Activated T-cell treated with anti-CD3 and anti-CD28 coated beads, Interleukin-2, amount 50 U/mL, for 4 hours (primary cell): ENCODE data around the gene HAT1. TPM values are rescaled to one million over a fixed set of nuclear protein-coding genes. Genes with fewer than 3 reads are reported as not detected.

Experiments
- ATAC-seq, 2 donors: fragments of 200-7000 bp; cut with Tn5 transposase; one replicate each; pipeline ENCODE4 v1.10.0; 2021
- DNase-seq: peaks from one replicate; pipeline ENCODE4 v3.0.0-alpha.2; 2020
- H3K27me3 Mint-ChIP-seq: one replicate; pipeline ENCODE4 v1.8.0; 2021; ENCODE audit warnings: low read depth, mixed read lengths
- H3K36me3 Mint-ChIP-seq: one replicate; pipeline ENCODE4 v1.8.0; 2022; ENCODE audit warnings: mixed read lengths; ENCODE audit not compliant: insufficient read depth
- H3K4me1 Mint-ChIP-seq: one replicate; pipeline ENCODE4 v1.8.0; 2021; ENCODE audit warnings: low read depth, mixed read lengths
- H3K4me3 Mint-ChIP-seq: one replicate; pipeline ENCODE4 v1.8.0; 2021; ENCODE audit warnings: mild to moderate bottlenecking, moderate library complexity, mixed read lengths
- H3K9me3 Mint-ChIP-seq: one replicate; pipeline ENCODE4 v1.8.0; 2021; ENCODE audit warnings: mixed read lengths
- total RNA-seq, 3 donors: library from RNA; stranded (reverse); gene quantifications; one replicate each; pipeline ENCODE4 v1.2.1, GENCODE V29; 2021

HAT1 gene
- total RNA-seq, 3 donors from 2014 or later = 75.7 to 77.6 (median 76.6) TPM

DNA sequence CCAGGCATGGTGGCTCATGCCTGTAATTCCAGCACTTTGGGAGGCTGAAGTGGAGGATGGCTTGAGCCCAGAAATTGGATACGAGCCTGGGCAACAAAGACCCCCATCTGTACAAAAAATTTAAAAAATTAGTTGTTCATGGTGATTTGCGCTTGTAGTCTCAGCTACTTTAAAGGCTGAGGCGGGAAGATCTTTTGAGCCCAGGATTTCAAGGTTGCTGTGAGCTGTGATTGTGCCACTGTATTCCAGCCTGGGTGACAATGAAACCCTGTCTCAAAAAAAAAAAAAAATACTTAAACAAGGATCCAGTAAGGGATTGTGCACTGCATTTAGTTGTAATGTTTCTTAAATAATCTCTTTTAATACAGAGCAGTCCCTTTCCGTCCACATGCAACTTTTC, 21.6 kb downstream of the HAT1 start:
- DNase-seq = no peak
- Mint-ChIP-seq H3K4me1 (peaks cover 9% of the 10 kb centered on the region), H3K27me3 (no peaks in the 10 kb centered on the region), H3K36me3 (peaks cover 14% of the 10 kb centered on the region), H3K9me3 (no peaks in the 10 kb centered on the region), H3K4me3 (no peak overlapping the region)
- no peak for ATAC-seq

DNA sequence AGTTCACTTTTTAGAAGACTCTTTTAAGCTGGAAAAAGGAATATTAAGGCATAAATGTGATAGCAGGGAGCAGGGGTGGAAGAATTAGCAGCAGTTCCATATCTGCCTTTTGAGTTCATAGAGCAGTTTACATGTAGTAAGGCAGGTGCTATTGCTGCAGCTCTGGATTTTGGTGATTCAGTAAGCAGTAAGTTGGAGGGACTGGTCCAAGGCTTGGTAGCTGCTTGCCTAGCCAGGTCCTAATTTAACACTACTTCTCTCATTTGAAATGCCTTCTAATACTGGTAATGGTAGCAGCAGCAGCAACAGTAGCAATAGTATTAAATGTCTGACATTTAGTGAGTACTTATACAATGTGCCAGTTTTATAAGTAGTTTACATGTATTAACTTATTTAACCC, 30.0 kb downstream of the HAT1 start:
- no peaks in the 10 kb centered on the region for H3K27me3 Mint-ChIP-seq
- no peaks in the 10 kb centered on the region for H3K9me3 Mint-ChIP-seq
- no peak for ATAC-seq
- no peak for DNase-seq
- H3K36me3 Mint-ChIP-seq = peaks cover 16% of the 10 kb centered on the region
- H3K4me3 Mint-ChIP-seq = no peak overlapping the region
- H3K4me1 Mint-ChIP-seq = peaks cover 16% of the 10 kb centered on the region

DNA sequence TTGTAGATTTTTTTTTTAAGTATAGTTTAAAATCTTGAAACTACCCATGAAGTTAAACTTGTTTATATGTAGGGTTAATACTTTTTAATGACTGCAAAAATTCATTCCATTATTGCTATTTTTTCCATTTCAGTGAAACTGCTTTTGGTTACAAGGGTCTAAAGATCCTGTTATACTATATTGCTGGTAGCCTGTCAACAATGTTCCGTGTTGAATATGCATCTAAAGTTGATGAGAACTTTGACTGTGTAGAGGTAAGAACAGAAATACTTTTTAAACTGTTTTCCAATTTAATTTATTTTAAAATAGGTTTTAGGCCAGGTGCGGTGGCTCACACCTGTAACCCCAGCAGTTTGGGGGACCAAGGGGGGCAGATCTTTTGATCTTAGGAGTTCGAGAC, 30.5 kb downstream of the HAT1 start:
- Mint-ChIP-seq H3K36me3 (peaks cover 18% of the 10 kb centered on the region), H3K4me1 (peaks cover 16% of the 10 kb centered on the region), H3K9me3 (no peaks in the 10 kb centered on the region), H3K27me3 (no peaks in the 10 kb centered on the region), H3K4me3 (no peak overlapping the region)
- no peak for DNase-seq
- ATAC-seq = no peak

DNA sequence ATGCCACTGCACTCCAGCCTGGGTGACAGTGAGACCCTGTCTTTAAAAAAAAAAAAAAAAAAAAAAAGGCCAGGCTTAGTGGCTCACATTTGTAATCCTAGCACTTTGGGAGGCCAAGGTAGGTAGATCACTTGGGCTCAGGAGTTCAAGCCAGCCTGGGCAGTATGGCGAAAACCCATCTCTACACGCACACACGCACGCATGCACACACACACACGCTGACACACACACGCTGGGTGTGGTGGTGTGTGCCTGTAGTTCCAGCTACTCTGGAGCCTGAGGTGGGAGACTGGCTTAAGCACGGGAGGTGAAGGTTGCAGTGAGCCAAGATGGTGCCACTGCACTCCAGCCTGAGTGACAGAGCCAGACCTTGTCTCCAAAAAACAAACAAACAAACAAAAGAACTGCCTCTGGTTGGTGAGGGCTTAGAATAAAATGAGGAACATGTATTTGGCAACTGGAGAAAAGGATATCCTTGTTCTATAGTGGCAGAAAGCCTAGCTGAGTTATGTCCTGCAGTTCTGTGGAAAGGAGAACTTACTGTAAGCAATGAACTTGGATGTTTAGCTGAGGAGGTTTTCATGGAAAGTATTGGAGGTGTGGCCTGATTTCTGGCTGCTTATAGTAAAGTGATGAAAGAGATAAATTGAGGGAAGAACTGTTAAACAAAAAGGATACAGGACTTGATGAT, 34.0 kb downstream of the HAT1 start:
- Mint-ChIP-seq H3K27me3 (no peaks in the 10 kb centered on the region), H3K9me3 (no peaks in the 10 kb centered on the region), H3K4me1 (peaks cover 23% of the 10 kb centered on the region), H3K36me3 (peaks cover 14% of the 10 kb centered on the region), H3K4me3 (no peak overlapping the region)
- ATAC-seq (no peak), DNase-seq (no peak)

DNA sequence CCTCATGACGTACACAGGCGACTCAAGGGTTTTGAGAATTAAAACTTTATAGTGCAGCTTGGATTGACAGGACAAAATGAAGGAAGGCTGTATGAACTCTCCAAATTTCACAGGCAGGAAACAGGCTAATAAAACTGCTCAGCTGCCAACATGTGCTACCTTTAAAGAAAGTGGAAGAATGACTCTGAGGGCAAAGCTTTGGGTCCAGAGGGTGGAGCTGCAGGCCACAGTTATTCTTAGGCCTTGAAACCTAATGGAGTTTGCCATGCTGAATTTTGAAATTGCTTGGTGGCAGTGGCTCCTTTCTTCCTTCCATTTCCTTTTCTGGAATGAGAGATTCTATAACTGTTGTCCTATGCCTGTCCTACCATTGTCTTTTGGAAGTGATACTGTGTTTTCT, 34.8 kb downstream of the HAT1 start:
- Mint-ChIP-seq H3K27me3 (no peaks in the 10 kb centered on the region), H3K36me3 (peaks cover 14% of the 10 kb centered on the region), H3K4me1 (peaks cover 24% of the 10 kb centered on the region), H3K4me3 (no peak overlapping the region), H3K9me3 (no peaks in the 10 kb centered on the region)
- ATAC-seq = peak in 1 of 2 donors; percentile 23
- no peak for DNase-seq

DNA sequence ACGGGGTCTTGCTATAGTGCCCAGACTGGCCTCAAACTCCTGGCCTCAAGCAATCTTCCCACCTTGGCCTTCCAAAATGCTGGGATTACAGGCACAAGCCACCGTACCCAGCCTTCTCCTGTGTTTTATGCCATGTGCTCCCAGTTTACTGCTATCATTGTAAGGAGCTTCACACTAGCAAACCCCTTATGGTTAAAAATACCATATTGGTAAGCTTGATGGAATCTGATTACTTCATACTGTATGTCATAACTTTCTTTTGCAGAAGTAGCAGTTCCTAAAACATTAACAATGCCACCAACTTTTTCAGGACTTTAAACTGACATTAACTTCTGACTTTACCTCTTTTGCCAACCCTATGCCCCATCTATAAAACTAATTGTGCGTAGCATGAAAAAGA, 36.2 kb downstream of the HAT1 start:
- Mint-ChIP-seq H3K9me3 (no peaks in the 10 kb centered on the region), H3K4me1 (peaks cover 28% of the 10 kb centered on the region), H3K4me3 (no peak overlapping the region), H3K27me3 (no peaks in the 10 kb centered on the region), H3K36me3 (peaks cover 14% of the 10 kb centered on the region)
- no peak for DNase-seq
- ATAC-seq = no peak

DNA sequence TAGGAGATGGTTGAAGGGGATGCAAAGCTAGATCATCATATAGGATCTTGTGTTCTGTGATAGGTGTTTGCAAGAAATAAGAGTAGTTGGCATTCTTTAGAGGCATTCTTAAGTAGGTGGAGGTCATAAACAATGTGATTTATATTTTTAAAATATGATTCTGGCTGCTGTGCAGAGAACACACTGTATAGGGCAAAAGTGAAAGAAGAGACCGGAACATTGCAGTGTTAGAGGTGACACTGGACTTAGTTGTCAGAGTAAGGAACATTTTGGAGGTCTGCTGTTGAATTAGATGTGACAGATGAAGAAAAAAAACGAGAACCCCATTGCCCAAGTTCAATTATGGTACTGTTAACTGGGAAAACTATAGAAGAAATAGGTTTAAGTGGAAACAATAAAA, 37.7 kb downstream of the HAT1 start:
- no peak for DNase-seq
- ATAC-seq = no peak
- H3K9me3 Mint-ChIP-seq = no peaks in the 10 kb centered on the region

DNA sequence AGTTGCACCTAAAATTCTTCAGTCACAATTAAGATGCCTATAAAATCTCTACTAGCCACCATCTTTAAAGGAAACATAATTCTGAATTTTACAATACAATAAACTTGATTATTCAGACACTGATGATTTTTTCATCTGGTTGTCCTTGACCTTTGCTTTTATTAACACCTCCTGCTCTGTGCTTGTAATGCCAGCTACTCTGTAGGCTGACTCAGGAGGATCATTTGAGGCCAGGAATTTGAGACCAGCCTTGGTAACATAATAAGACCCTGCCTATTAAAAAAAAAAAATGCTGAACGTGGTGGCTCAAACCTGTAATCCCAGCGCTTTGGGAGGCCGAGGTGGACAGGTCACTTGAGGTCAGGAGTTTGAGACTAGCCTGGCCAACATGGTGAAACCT, 38.3 kb downstream of the HAT1 start:
- H3K27me3 Mint-ChIP-seq = no peaks in the 10 kb centered on the region
- no peak for DNase-seq
- no peaks in the 10 kb centered on the region for H3K9me3 Mint-ChIP-seq
- peaks cover 8% of the 10 kb centered on the region for H3K36me3 Mint-ChIP-seq
- no peak for ATAC-seq
- no peak overlapping the region for H3K4me3 Mint-ChIP-seq
- H3K4me1 Mint-ChIP-seq = peaks cover 31% of the 10 kb centered on the region

More for the DNA sequence above, 37.7 kb downstream of the HAT1 start:
- peaks cover 10% of the 10 kb centered on the region for H3K36me3 Mint-ChIP-seq
- H3K27me3 Mint-ChIP-seq = no peaks in the 10 kb centered on the region
- H3K4me3 Mint-ChIP-seq = no peak overlapping the region
- peaks cover 30% of the 10 kb centered on the region for H3K4me1 Mint-ChIP-seq

DNA sequence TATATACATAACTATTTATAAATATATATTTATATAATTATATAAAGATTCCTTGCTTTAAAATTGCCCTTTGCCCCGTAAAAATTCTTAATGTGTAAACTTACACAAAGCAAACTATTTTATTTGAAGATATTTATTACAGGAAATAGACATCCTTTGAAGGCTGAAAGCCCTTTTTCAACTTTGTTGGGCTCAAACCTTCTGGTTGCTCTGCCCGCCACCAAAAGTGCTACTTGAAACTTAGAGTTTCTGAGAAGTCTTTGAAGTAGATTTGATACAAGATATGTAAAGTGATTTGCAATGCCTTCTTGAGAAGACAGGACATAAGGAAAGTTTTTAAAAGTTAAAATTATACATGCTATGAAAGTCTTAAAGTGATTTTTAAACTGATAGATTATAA, 40.9 kb downstream of the HAT1 start:
- Mint-ChIP-seq H3K4me3 (no peak overlapping the region), H3K4me1 (peaks cover 31% of the 10 kb centered on the region), H3K9me3 (no peaks in the 10 kb centered on the region), H3K27me3 (no peaks in the 10 kb centered on the region), H3K36me3 (peaks cover 18% of the 10 kb centered on the region)
- DNase-seq = no peak
- no peak for ATAC-seq

DNA sequence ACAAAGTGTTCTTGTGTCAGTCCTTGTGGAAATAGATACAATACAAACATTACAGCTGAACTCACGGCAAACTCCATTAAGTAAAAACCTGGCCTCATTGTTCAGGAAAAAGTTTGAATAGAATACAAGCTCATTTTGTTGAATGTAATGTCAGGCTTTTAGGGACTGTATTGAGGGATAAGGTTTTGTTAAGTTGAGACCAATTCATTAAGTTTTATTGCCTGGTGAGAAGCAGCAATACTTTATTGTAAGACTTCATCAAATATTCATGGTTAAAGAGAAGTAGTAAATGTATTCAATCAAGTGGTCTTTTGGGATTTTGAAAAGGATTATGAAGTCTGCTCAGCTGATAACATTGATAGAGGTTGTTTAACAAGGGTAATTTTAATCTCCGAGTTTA, 42.0 kb downstream of the HAT1 start:
- Mint-ChIP-seq H3K4me1 (peaks cover 30% of the 10 kb centered on the region), H3K9me3 (no peaks in the 10 kb centered on the region), H3K36me3 (peaks cover 21% of the 10 kb centered on the region), H3K27me3 (no peaks in the 10 kb centered on the region), H3K4me3 (no peak overlapping the region)
- no peak for DNase-seq
- no peak for ATAC-seq

DNA sequence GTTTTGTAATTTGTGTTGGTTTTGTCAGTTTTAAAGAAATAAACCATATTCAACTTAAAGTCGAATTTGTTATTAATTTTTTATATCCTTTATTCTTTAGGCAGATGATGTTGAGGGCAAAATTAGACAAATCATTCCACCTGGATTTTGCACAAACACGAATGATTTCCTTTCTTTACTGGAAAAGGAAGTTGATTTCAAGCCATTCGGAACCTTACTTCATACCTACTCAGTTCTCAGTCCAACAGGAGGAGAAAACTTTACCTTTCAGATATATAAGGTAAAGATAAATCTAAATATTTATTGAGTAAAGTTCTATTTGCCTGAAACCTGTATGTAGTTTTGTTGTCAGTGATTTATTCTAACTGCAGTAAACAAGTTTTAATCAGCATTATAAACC, 43.0 kb downstream of the HAT1 start:
- no peak overlapping the region for H3K4me3 Mint-ChIP-seq
- DNase-seq (no peak), ATAC-seq (no peak)
- H3K4me1 Mint-ChIP-seq = peaks cover 26% of the 10 kb centered on the region
- no peaks in the 10 kb centered on the region for H3K9me3 Mint-ChIP-seq
- no peaks in the 10 kb centered on the region for H3K27me3 Mint-ChIP-seq
- H3K36me3 Mint-ChIP-seq = peaks cover 21% of the 10 kb centered on the region

DNA sequence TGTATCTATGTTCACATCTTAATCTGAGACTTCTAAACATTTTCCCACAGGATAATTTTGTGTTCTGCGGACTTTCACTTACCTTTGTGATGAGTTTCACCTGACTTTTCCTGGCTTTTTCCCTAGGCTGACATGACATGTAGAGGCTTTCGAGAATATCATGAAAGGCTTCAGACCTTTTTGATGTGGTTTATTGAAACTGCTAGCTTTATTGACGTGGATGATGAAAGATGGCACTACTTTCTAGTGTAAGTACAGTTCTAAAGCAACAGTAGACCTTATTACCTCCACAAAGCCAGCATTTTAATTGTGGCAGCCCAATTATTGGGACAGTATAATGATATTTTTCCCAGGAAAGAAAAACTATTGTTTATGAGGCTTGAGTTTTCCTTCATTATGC, 43.4 kb downstream of the HAT1 start:
- H3K36me3 Mint-ChIP-seq = peaks cover 21% of the 10 kb centered on the region
- DNase-seq = no peak
- ATAC-seq = no peak
- no peaks in the 10 kb centered on the region for H3K27me3 Mint-ChIP-seq
- no peak overlapping the region for H3K4me3 Mint-ChIP-seq
- peaks cover 26% of the 10 kb centered on the region for H3K4me1 Mint-ChIP-seq
- H3K9me3 Mint-ChIP-seq = no peaks in the 10 kb centered on the region

DNA sequence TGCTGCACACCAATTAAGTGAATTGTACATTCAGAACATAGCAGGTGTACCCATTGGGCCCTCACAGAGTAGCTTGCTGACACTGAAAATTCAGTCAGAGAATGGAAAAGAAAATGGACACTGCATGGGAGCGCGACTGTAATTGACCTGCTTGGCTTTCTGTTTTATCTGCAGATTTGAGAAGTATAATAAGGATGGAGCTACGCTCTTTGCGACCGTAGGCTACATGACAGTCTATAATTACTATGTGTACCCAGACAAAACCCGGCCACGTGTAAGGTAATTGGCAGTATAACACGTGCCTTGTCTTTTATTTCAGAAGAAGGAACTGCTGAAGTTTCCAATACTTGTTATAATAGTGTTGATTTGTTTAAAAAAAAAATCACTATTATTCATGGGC, 44.0 kb downstream of the HAT1 start:
- Mint-ChIP-seq H3K27me3 (no peaks in the 10 kb centered on the region), H3K4me3 (no peak overlapping the region), H3K4me1 (peaks cover 24% of the 10 kb centered on the region), H3K9me3 (no peaks in the 10 kb centered on the region), H3K36me3 (peaks cover 21% of the 10 kb centered on the region)
- DNase-seq (no peak), ATAC-seq (no peak)

DNA sequence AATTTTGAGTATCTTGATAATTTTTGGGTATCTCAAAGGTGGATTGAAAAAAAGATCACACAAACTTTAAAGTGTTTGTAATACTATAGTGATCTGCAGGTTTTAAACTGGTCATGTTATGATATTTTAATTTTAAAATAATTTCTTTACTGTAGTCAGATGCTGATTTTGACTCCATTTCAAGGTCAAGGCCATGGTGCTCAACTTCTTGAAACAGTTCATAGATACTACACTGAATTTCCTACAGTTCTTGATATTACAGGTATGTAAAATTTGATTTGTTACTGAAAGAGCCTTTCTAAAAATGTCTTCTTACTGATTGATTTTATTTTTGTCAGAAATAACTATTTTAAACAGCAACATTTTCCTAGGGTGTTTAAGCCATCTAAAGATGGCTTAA, 44.4 kb downstream of the HAT1 start:
- Mint-ChIP-seq H3K27me3 (no peaks in the 10 kb centered on the region), H3K36me3 (peaks cover 24% of the 10 kb centered on the region), H3K9me3 (no peaks in the 10 kb centered on the region), H3K4me1 (peaks cover 23% of the 10 kb centered on the region), H3K4me3 (no peak overlapping the region)
- ATAC-seq = no peak
- no peak for DNase-seq

DNA sequence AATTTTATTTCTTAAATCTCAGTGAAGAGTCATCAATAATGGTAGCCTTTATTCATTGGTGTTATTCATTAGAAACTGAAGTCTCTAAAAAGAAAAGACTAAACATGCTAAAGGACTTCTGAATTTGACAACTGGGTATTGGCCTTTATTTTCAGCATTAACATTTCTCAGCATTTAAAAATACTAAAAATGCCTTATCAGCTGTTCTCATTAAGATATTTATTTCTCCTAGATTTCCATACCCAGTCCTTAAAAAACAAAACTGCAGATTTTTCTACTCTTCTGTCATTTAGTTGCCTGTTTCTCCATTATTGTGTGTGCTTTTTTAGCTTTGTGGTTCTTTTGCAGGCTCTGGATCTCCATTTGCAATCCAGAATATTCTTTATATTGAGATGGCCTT, 46.2 kb downstream of the HAT1 start:
- Mint-ChIP-seq H3K4me1 (peaks cover 19% of the 10 kb centered on the region), H3K27me3 (no peaks in the 10 kb centered on the region), H3K9me3 (no peaks in the 10 kb centered on the region), H3K4me3 (no peak overlapping the region), H3K36me3 (peaks cover 36% of the 10 kb centered on the region)
- ATAC-seq (no peak), DNase-seq (no peak)
